Muscle layer of colon (tissue), 2 donors: ENCODE data around the gene IFNG.

Experiments
- H3K27ac ChIP-seq: one replicate; pipeline ENCODE4 v1.7.0; 2013; ENCODE audit warnings: low read depth, mild to moderate bottlenecking, low read length, moderate library complexity
- H3K27me3 ChIP-seq, 2 donors: one replicate each; pipeline ENCODE4 v1.7.0; 2013; ENCODE audit warnings: low read length in 2 of 2, mild to moderate bottlenecking in 2 of 2; ENCODE audit not compliant: insufficient read depth in 2 of 2, control insufficient read depth in 1 of 2
- H3K36me3 ChIP-seq: one replicate; pipeline ENCODE4 v1.7.0; 2013; ENCODE audit warnings: mild to moderate bottlenecking, low read length; ENCODE audit not compliant: insufficient read depth
- H3K4me1 ChIP-seq: one replicate; pipeline ENCODE4 v1.7.0; 2013; ENCODE audit warnings: mild to moderate bottlenecking, low read length; ENCODE audit not compliant: insufficient read depth
- H3K4me3 ChIP-seq, 2 donors: one replicate each; pipeline ENCODE4 v1.7.0; 2013; ENCODE audit warnings: low read length in 2 of 2, low read depth in 1 of 2, mild to moderate bottlenecking in 1 of 2, moderate library complexity in 1 of 2
- H3K9ac ChIP-seq: one replicate; pipeline ENCODE4 v1.7.0; 2013; ENCODE audit warnings: low read length
- H3K9me3 ChIP-seq: one replicate; pipeline ENCODE4 v1.7.0; 2013; ENCODE audit warnings: mild to moderate bottlenecking, low read length
- donor health status: abdominal sarcoma.
- donor health status: Adenocarcinoma of cecum.

Gene IFNG

GRCh38 chr12:68163560-68164081 is 4.1 kb upstream of the IFNG start:
- H3K4me3 ChIP-seq, result no peak overlapping the region
- H3K9me3 ChIP-seq, result no peaks in the 10 kb centered on the region
- H3K36me3 ChIP-seq, result no peaks in the 10 kb centered on the region
- H3K27me3 ChIP-seq, result no peaks in the 10 kb centered on the region
- no peak overlapping the region for H3K27ac ChIP-seq
- no peak overlapping the region for H3K9ac ChIP-seq
- H3K4me1 ChIP-seq, result no peaks in the 10 kb centered on the region

GRCh38 chr12:68162374-68162773 is 2.8 kb upstream of the IFNG start:
- H3K9ac ChIP-seq, result no peak overlapping the region
- H3K36me3 ChIP-seq, result no peaks in the 10 kb centered on the region
- H3K27me3 ChIP-seq, result no peaks in the 10 kb centered on the region
- no peaks in the 10 kb centered on the region for H3K9me3 ChIP-seq
- H3K4me3 ChIP-seq, result no peak overlapping the region
- no peaks in the 10 kb centered on the region for H3K4me1 ChIP-seq
- H3K27ac ChIP-seq, result no peak overlapping the region

- Histone ChIP-seq H3K9ac (no peak overlapping the region), H3K9me3 (no peaks in the 10 kb centered on the region), H3K27ac (no peak overlapping the region), H3K4me1 (no peaks in the 10 kb centered on the region), H3K36me3 (no peaks in the 10 kb centered on the region), H3K27me3 (no peaks in the 10 kb centered on the region), H3K4me3 (no peak overlapping the region)
Observed at GRCh38 chr12:68158432-68158831, 1.1 kb downstream of the IFNG start.

GRCh38 chr12:68157380-68157779 is 2.2 kb downstream of the IFNG start:
- Histone ChIP-seq H3K36me3 (no peaks in the 10 kb centered on the region), H3K4me3 (no peak overlapping the region), H3K9me3 (no peaks in the 10 kb centered on the region), H3K4me1 (no peaks in the 10 kb centered on the region), H3K27me3 (no peaks in the 10 kb centered on the region), H3K9ac (no peak overlapping the region), H3K27ac (no peak overlapping the region)

GRCh38 chr12:68156636-68157035 is 2.9 kb downstream of the IFNG start:
- Histone ChIP-seq H3K4me3 (no peak overlapping the region), H3K27ac (no peak overlapping the region), H3K9me3 (no peaks in the 10 kb centered on the region), H3K27me3 (no peaks in the 10 kb centered on the region), H3K9ac (no peak overlapping the region), H3K4me1 (no peaks in the 10 kb centered on the region), H3K36me3 (no peaks in the 10 kb centered on the region)

- no peak overlapping the region for H3K4me3 ChIP-seq
- H3K36me3 ChIP-seq, result no peaks in the 10 kb centered on the region
- no peaks in the 10 kb centered on the region for H3K27me3 ChIP-seq
- H3K9me3 ChIP-seq, result no peaks in the 10 kb centered on the region
- H3K4me1 ChIP-seq, result no peaks in the 10 kb centered on the region
- no peak overlapping the region for H3K9ac ChIP-seq
- H3K27ac ChIP-seq, result no peak overlapping the region
Observed at GRCh38 chr12:68154779-68155178, 4.8 kb downstream of the IFNG start.

- Histone ChIP-seq H3K4me1 (no peaks in the 10 kb centered on the region), H3K9me3 (no peaks in the 10 kb centered on the region), H3K27ac (no peak overlapping the region), H3K9ac (no peak overlapping the region), H3K36me3 (no peaks in the 10 kb centered on the region), H3K27me3 (no peaks in the 10 kb centered on the region), H3K4me3 (no peak overlapping the region)
Observed at GRCh38 chr12:68148261-68148951, 11.1 kb downstream of the IFNG start.

- Histone ChIP-seq H3K9ac (no peak overlapping the region), H3K36me3 (no peaks in the 10 kb centered on the region), H3K27me3 (no peaks in the 10 kb centered on the region), H3K4me3 (no peak overlapping the region), H3K4me1 (no peaks in the 10 kb centered on the region), H3K9me3 (no peaks in the 10 kb centered on the region), H3K27ac (no peak overlapping the region)
Observed at GRCh38 chr12:68140556-68140955, 19.0 kb downstream of the IFNG start.

GRCh38 chr12:68139941-68140340 is 19.6 kb downstream of the IFNG start:
- Histone ChIP-seq H3K4me1 (no peaks in the 10 kb centered on the region), H3K27me3 (no peaks in the 10 kb centered on the region), H3K27ac (no peak overlapping the region), H3K9ac (no peak overlapping the region), H3K4me3 (no peak overlapping the region), H3K36me3 (no peaks in the 10 kb centered on the region), H3K9me3 (no peaks in the 10 kb centered on the region)

- no peaks in the 10 kb centered on the region for H3K27me3 ChIP-seq
- no peak overlapping the region for H3K9ac ChIP-seq
- H3K4me3 ChIP-seq, result no peak overlapping the region
- no peaks in the 10 kb centered on the region for H3K9me3 ChIP-seq
- H3K27ac ChIP-seq, result no peak overlapping the region
- no peaks in the 10 kb centered on the region for H3K36me3 ChIP-seq
- no peaks in the 10 kb centered on the region for H3K4me1 ChIP-seq
Observed at GRCh38 chr12:68139001-68139400, 20.5 kb downstream of the IFNG start.

GRCh38 chr12:68138480-68138879 is 21.1 kb downstream of the IFNG start:
- Histone ChIP-seq H3K4me3 (no peak overlapping the region), H3K27ac (no peak overlapping the region), H3K27me3 (no peaks in the 10 kb centered on the region), H3K9ac (no peak overlapping the region), H3K36me3 (no peaks in the 10 kb centered on the region), H3K9me3 (no peaks in the 10 kb centered on the region), H3K4me1 (no peaks in the 10 kb centered on the region)

- Histone ChIP-seq H3K36me3 (no peaks in the 10 kb centered on the region), H3K27me3 (no peaks in the 10 kb centered on the region), H3K9ac (no peak overlapping the region), H3K4me1 (no peaks in the 10 kb centered on the region), H3K4me3 (no peak overlapping the region), H3K27ac (no peak overlapping the region), H3K9me3 (no peaks in the 10 kb centered on the region)
Observed at GRCh38 chr12:68137335-68137830, 22.2 kb downstream of the IFNG start.
